ENCODE measurements around the gene PHACTR1.

PHACTR1 gene

GRCh38 chr6:13046084-13046483, 329.5 kb downstream of the PHACTR1 start:
- H3K79me1 ChIP-seq (replicated peaks; ENCODE audit: low read length, poor library complexity, severe bottlenecking), result peaks cover 3% of the 10 kb centered on the region
- H3K23ac ChIP-seq (ENCODE audit: low read length in 2 of 2), result no peak overlapping the region
- 80% methylated on average over 3 of the region's 4 CpGs for WGBS
- H3K27ac ChIP-seq (ENCODE audit: low read length, poor library complexity, severe bottlenecking), result no peak overlapping the region
- H3K4ac ChIP-seq (ENCODE audit: low read depth in 1 of 2, low read length in 2 of 2), result no peak overlapping the region
- peak; percentile 11 for DNase-seq
- H3K4me2 ChIP-seq (ENCODE audit: low read length, poor library complexity, severe bottlenecking), result no peak overlapping the region
- H3K27me3 ChIP-seq (ENCODE audit: control insufficient read depth in 1 of 2, insufficient read depth in 1 of 2, low read length in 2 of 2), result no peaks in the 10 kb centered on the region
- no peaks in the 10 kb centered on the region for H3K9me3 ChIP-seq (ENCODE audit: control insufficient read depth, low read length)
- H2BK120ac ChIP-seq (ENCODE audit: low read depth, low read length), result no peak overlapping the region
- H2BK12ac ChIP-seq (ENCODE audit: low read length in 2 of 2), result no peak overlapping the region
- no peaks in the 10 kb centered on the region for H3K36me3 ChIP-seq (ENCODE audit: control insufficient read depth in 1 of 2, insufficient read depth in 2 of 2, low read depth in 1 of 2, low read length in 2 of 2)
- H2BK5ac ChIP-seq (ENCODE audit: low read depth, low read length, poor library complexity, severe bottlenecking), result no peak overlapping the region
- H3K14ac ChIP-seq (ENCODE audit: low read length in 2 of 2), result no peak overlapping the region
- no peak overlapping the region for H2BK15ac ChIP-seq (ENCODE audit: low read depth, poor library complexity, severe bottlenecking)
- no peak overlapping the region for H2AK5ac ChIP-seq (ENCODE audit: low read length, severe bottlenecking)
- no peak overlapping the region for H3K9ac ChIP-seq (ENCODE audit: low read length)
- H3K4me1 ChIP-seq (ENCODE audit: control insufficient read depth, insufficient read depth, low read depth, low read length), result no peaks in the 10 kb centered on the region
- H2AFZ ChIP-seq (ENCODE audit: low read depth, low read length), result no peak overlapping the region
- H4K91ac ChIP-seq (ENCODE audit: low read length), result no peak overlapping the region
- H4K8ac ChIP-seq (ENCODE audit: low read length), result no peak overlapping the region
- no peak overlapping the region for H3K4me3 ChIP-seq (ENCODE audit: insufficient read depth in 1 of 2, low read depth in 1 of 2, low read length in 2 of 2)
- H3K18ac ChIP-seq (ENCODE audit: low read depth in 1 of 2, low read length in 2 of 2), result no peak overlapping the region

- Histone ChIP-seq H2BK5ac (ENCODE audit: low read depth, low read length, poor library complexity, severe bottlenecking) (no peak overlapping the region), H3K4me2 (ENCODE audit: low read length, poor library complexity, severe bottlenecking) (no peak overlapping the region)
Measured at GRCh38 chr6:13048113-13048512, 331.5 kb downstream of the PHACTR1 start.

GRCh38 chr6:13049666-13050254, 333.2 kb downstream of the PHACTR1 start:
- Histone ChIP-seq H3K27ac (ENCODE audit: low read length, poor library complexity, severe bottlenecking) (no peak overlapping the region), H3K23ac (ENCODE audit: low read length in 2 of 2) (no peak overlapping the region), H3K4me2 (ENCODE audit: low read length, poor library complexity, severe bottlenecking) (no peak overlapping the region), H2BK120ac (ENCODE audit: low read depth, low read length) (no peak overlapping the region), H2BK15ac (ENCODE audit: low read depth, poor library complexity, severe bottlenecking) (no peak overlapping the region), H3K4me3 (ENCODE audit: insufficient read depth in 1 of 2, low read depth in 1 of 2, low read length in 2 of 2) (no peak overlapping the region), H3K27me3 (ENCODE audit: control insufficient read depth in 1 of 2, insufficient read depth in 1 of 2, low read length in 2 of 2) (no peaks in the 10 kb centered on the region), H3K36me3 (ENCODE audit: control insufficient read depth in 1 of 2, insufficient read depth in 2 of 2, low read depth in 1 of 2, low read length in 2 of 2) (no peaks in the 10 kb centered on the region), H3K79me1 (replicated peaks; ENCODE audit: low read length, poor library complexity, severe bottlenecking) (peaks cover 3% of the 10 kb centered on the region), H2AK5ac (ENCODE audit: low read length, severe bottlenecking) (no peak overlapping the region), H4K91ac (ENCODE audit: low read length) (no peak overlapping the region), H3K9me3 (ENCODE audit: control insufficient read depth, low read length) (no peaks in the 10 kb centered on the region), H3K4ac (ENCODE audit: low read depth in 1 of 2, low read length in 2 of 2) (no peak overlapping the region), H3K14ac (ENCODE audit: low read length in 2 of 2) (no peak overlapping the region), H3K18ac (ENCODE audit: low read depth in 1 of 2, low read length in 2 of 2) (no peak overlapping the region), H4K8ac (ENCODE audit: low read length) (no peak overlapping the region), H3K4me1 (ENCODE audit: control insufficient read depth, insufficient read depth, low read depth, low read length) (no peaks in the 10 kb centered on the region), H2AFZ (ENCODE audit: low read depth, low read length) (no peak overlapping the region), H3K9ac (ENCODE audit: low read length) (no peak overlapping the region), H2BK5ac (ENCODE audit: low read depth, low read length, poor library complexity, severe bottlenecking) (no peak overlapping the region), H2BK12ac (ENCODE audit: low read length in 2 of 2) (no peak overlapping the region)
- no peak for DNase-seq

More at GRCh38 chr6:13048113-13048512, 331.5 kb downstream of the PHACTR1 start:
- Histone ChIP-seq H4K91ac (ENCODE audit: low read length) (no peak overlapping the region), H3K9ac (ENCODE audit: low read length) (no peak overlapping the region), H2BK15ac (ENCODE audit: low read depth, poor library complexity, severe bottlenecking) (no peak overlapping the region), H3K9me3 (ENCODE audit: control insufficient read depth, low read length) (no peaks in the 10 kb centered on the region), H3K36me3 (ENCODE audit: control insufficient read depth in 1 of 2, insufficient read depth in 2 of 2, low read depth in 1 of 2, low read length in 2 of 2) (no peaks in the 10 kb centered on the region), H3K27me3 (ENCODE audit: control insufficient read depth in 1 of 2, insufficient read depth in 1 of 2, low read length in 2 of 2) (no peaks in the 10 kb centered on the region), H3K23ac (ENCODE audit: low read length in 2 of 2) (no peak overlapping the region), H2AFZ (ENCODE audit: low read depth, low read length) (no peak overlapping the region), H3K4me3 (ENCODE audit: insufficient read depth in 1 of 2, low read depth in 1 of 2, low read length in 2 of 2) (no peak overlapping the region), H2BK12ac (ENCODE audit: low read length in 2 of 2) (no peak overlapping the region), H3K4ac (ENCODE audit: low read depth in 1 of 2, low read length in 2 of 2) (no peak overlapping the region), H2AK5ac (ENCODE audit: low read length, severe bottlenecking) (no peak overlapping the region), H3K14ac (ENCODE audit: low read length in 2 of 2) (no peak overlapping the region), H3K4me1 (ENCODE audit: control insufficient read depth, insufficient read depth, low read depth, low read length) (no peaks in the 10 kb centered on the region), H2BK120ac (ENCODE audit: low read depth, low read length) (no peak overlapping the region), H3K27ac (ENCODE audit: low read length, poor library complexity, severe bottlenecking) (no peak overlapping the region), H3K18ac (ENCODE audit: low read depth in 1 of 2, low read length in 2 of 2) (no peak overlapping the region), H3K79me1 (replicated peaks; ENCODE audit: low read length, poor library complexity, severe bottlenecking) (peaks cover 3% of the 10 kb centered on the region), H4K8ac (ENCODE audit: low read length) (no peak overlapping the region)
- no peak for DNase-seq
- WGBS, result 74% methylated on average over 1 of the region's 2 CpGs

GRCh38 chr6:13053006-13053461, 336.5 kb downstream of the PHACTR1 start:
- Histone ChIP-seq H3K23ac (ENCODE audit: low read length in 2 of 2) (no peak overlapping the region), H2BK5ac (ENCODE audit: low read depth, low read length, poor library complexity, severe bottlenecking) (no peak overlapping the region), H3K27ac (ENCODE audit: low read length, poor library complexity, severe bottlenecking) (no peak overlapping the region), H2BK15ac (ENCODE audit: low read depth, poor library complexity, severe bottlenecking) (no peak overlapping the region), H3K18ac (ENCODE audit: low read depth in 1 of 2, low read length in 2 of 2) (no peak overlapping the region), H2BK12ac (ENCODE audit: low read length in 2 of 2) (no peak overlapping the region), H3K4ac (ENCODE audit: low read depth in 1 of 2, low read length in 2 of 2) (no peak overlapping the region), H3K14ac (ENCODE audit: low read length in 2 of 2) (no peak overlapping the region), H3K79me1 (replicated peaks; ENCODE audit: low read length, poor library complexity, severe bottlenecking) (peaks cover 2% of the 10 kb centered on the region), H2BK120ac (ENCODE audit: low read depth, low read length) (no peak overlapping the region), H3K36me3 (ENCODE audit: control insufficient read depth in 1 of 2, insufficient read depth in 2 of 2, low read depth in 1 of 2, low read length in 2 of 2) (no peaks in the 10 kb centered on the region), H4K91ac (ENCODE audit: low read length) (no peak overlapping the region), H3K27me3 (ENCODE audit: control insufficient read depth in 1 of 2, insufficient read depth in 1 of 2, low read length in 2 of 2) (no peaks in the 10 kb centered on the region), H4K8ac (ENCODE audit: low read length) (no peak overlapping the region), H2AFZ (ENCODE audit: low read depth, low read length) (no peak overlapping the region), H3K4me2 (ENCODE audit: low read length, poor library complexity, severe bottlenecking) (no peak overlapping the region), H3K4me1 (ENCODE audit: control insufficient read depth, insufficient read depth, low read depth, low read length) (no peaks in the 10 kb centered on the region), H3K9ac (ENCODE audit: low read length) (peak overlapping the region; percentile 21), H3K4me3 (ENCODE audit: insufficient read depth in 1 of 2, low read depth in 1 of 2, low read length in 2 of 2) (no peak overlapping the region), H2AK5ac (ENCODE audit: low read length, severe bottlenecking) (no peak overlapping the region), H3K9me3 (ENCODE audit: control insufficient read depth, low read length) (no peaks in the 10 kb centered on the region)
- WGBS, result 46% methylated on average over 3 of the region's 9 CpGs
- DNase-seq, result no peak

Data from mesenchymal stem cell (in vitro differentiated cells and primary cell).